Cardiac muscle cell (in vitro differentiated cells and primary cell): ENCODE results near the gene MAGEB16. TPM values are rescaled to one million over a fixed set of nuclear protein-coding genes. Genes with fewer than 3 reads are reported as not detected.

Experiments
- DNase-seq, 2 donors: peaks; one replicate each; pipeline versions ENCODE4 v3.0.0 to v3.0.0-alpha.2; 2010 to 2017; ENCODE audit warnings: low read depth in 1 of 2, low spot score in 1 of 2
- H3K27ac ChIP-seq: fragments of 200-600 bp; sonication (generic); 2 replicates; pipeline ENCODE4 v1.5.1; 2016
- H3K27me3 ChIP-seq: fragments of 200-600 bp; sonication (generic); 2 replicates; pipeline ENCODE4 v1.6.0; 2016; ENCODE audit warnings: control low read depth
- H3K36me3 ChIP-seq: fragments of 200-600 bp; sonication (generic); 2 replicates; pipeline ENCODE4 v1.5.1; 2016; ENCODE audit warnings: control low read depth
- H3K4me1 ChIP-seq: fragments of 200-600 bp; sonication (generic); 2 replicates; pipeline ENCODE4 v1.8.1; 2017; ENCODE audit warnings: low read depth, mild to moderate bottlenecking, mixed run types
- H3K4me3 ChIP-seq: fragments of 200-600 bp; sonication (generic); 2 replicates; pipeline ENCODE4 v1.5.1; 2016; ENCODE audit warnings: mild to moderate bottlenecking
- H3K9me3 ChIP-seq: fragments of 200-600 bp; sonication (generic); 2 replicates; pipeline ENCODE4 v1.5.1; 2017; ENCODE audit warnings: low read depth, mild to moderate bottlenecking, control low read depth
- polyA plus RNA-seq: library from polyadenylated mRNA; unstranded; fragments of >200 nt; fragmentation: Nextera tagmentation; extraction: Ambion mirVana; gene quantifications from 2 replicates; pipeline ENCODE4 v1.2.1, GENCODE V29; 2016
- total RNA-seq: library from RNA; depleted of rRNA; stranded (reverse); fragments of >200 nt; gene quantifications from 2 replicates; pipeline ENCODE4 v1.2.3, GENCODE V29; 2016
- TF ChIP-seq, protein P1 (sequence below): IDR thresholded peaks from 2 replicates; pipeline ENCODE4 v1.5.1; 2012; ENCODE audit warnings: low read depth, mild to moderate bottlenecking, low read length

MAGEB16 gene
- total and polyA plus RNA-seq, 2 experiments from 2014 or later = not detected

DNA sequence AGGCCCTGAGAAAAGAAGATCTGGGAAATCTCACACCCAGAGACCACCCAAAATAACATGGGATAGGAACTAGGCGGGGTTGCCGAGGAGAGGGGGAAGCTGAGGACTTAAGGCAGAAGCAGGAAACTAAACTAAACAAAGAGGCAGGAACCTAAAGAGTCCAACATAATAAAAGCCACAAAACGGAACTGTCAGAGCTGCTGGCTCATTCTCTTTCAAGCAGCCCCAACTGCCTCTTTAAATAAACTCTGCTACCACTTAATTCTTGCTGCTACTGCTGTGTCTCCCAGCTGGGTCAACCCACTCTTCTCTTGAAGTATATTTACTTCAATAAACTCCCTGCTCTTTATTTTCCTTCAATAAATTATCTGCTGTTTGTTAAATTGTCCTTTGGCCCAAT lies 44.5 kb downstream of the MAGEB16 start:
- Histone ChIP-seq H3K27ac (no peak overlapping the region), H3K36me3 (no peaks in the 10 kb centered on the region), H3K9me3 (no peaks in the 10 kb centered on the region), H3K4me3 (no peak overlapping the region), H3K4me1 (no peaks in the 10 kb centered on the region), H3K27me3 (no peaks in the 10 kb centered on the region)
- no peak for DNase-seq
- TF ChIP-seq, protein P1, sequence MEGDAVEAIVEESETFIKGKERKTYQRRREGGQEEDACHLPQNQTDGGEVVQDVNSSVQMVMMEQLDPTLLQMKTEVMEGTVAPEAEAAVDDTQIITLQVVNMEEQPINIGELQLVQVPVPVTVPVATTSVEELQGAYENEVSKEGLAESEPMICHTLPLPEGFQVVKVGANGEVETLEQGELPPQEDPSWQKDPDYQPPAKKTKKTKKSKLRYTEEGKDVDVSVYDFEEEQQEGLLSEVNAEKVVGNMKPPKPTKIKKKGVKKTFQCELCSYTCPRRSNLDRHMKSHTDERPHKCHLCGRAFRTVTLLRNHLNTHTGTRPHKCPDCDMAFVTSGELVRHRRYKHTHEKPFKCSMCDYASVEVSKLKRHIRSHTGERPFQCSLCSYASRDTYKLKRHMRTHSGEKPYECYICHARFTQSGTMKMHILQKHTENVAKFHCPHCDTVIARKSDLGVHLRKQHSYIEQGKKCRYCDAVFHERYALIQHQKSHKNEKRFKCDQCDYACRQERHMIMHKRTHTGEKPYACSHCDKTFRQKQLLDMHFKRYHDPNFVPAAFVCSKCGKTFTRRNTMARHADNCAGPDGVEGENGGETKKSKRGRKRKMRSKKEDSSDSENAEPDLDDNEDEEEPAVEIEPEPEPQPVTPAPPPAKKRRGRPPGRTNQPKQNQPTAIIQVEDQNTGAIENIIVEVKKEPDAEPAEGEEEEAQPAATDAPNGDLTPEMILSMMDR = no peak

- DNase-seq = no peak
- Histone ChIP-seq H3K9me3 (no peaks in the 10 kb centered on the region), H3K36me3 (no peaks in the 10 kb centered on the region), H3K27me3 (no peaks in the 10 kb centered on the region), H3K4me3 (no peak overlapping the region), H3K27ac (no peak overlapping the region), H3K4me1 (no peaks in the 10 kb centered on the region)
- TF ChIP-seq, protein P1 = no peak
Observed at GRCh38 chrX:35847736-35848135, 49.6 kb downstream of the MAGEB16 start.

Other genes with a start within 250 kb of the MAGEB16 start
- 0.28 and 0.66 TPM in 2 replicates for gene CFAP47, start 121.4 kb downstream of the MAGEB16 start, total RNA-seq
- 0.04 TPM in 1 of 2 replicates, not detected in the other for gene CFAP47, start 121.4 kb downstream of the MAGEB16 start, polyA plus RNA-seq